Activated CD4-positive, alpha-beta T cell treated with anti-CD3 and anti-CD28 coated beads, Interleukin-2, Interleukin-4, amounts not matched to agents 100 ng/mL and 50 ng/mL, durations not matched to agents 16 hours and 8 hours (primary cell): ENCODE results near the gene ZFP57.
A peak's percentile ranks its signal among the peaks of the same experiment; 100 is the strongest.

Experiments used
- DNase-seq: peaks from one replicate; pipeline ENCODE4 v3.0.0-alpha.2; 2020; ENCODE audit warnings: low spot score

The ZFP57 gene

GRCh38 chr6:29680904-29681303, at the start of gene ZFP57:
ZFP57 (minus strand) TSS chr6:29681152; CDS start chr6:29677003, 4,149 bp downstream.
- no peak for DNase-seq

GRCh38 chr6:29730575-29731126, 49.7 kb upstream of the ZFP57 start:
- no peak for DNase-seq

GRCh38 chr6:29729774-29730328, 48.9 kb upstream of the ZFP57 start:
- DNase-seq: no peak

DNA sequence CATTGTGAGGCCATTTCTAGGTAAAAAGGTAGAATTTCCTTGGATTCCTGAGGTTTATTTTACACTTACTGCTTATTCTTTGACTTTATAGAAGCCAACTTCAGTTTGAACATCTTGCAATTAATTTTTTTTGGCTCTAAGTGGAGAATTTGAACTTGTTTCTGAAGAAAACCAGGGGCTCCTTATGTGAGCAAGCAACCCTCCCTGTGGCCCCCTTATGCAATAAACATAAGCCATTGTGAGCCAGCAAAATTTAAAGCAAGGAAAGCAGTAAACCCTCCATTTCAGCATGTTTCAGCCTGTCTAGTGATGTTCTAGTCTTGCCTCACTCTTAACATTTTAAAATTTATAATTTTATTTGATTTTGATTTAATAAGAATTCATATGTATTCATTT, 47.9 kb upstream of the ZFP57 start:
- no peak for DNase-seq

GRCh38 chr6:29728173-29728874, 47.4 kb upstream of the ZFP57 start:
- no peak for DNase-seq

- DNase-seq: no peak
Observed at GRCh38 chr6:29727637-29728036, 46.7 kb upstream of the ZFP57 start.

DNA sequence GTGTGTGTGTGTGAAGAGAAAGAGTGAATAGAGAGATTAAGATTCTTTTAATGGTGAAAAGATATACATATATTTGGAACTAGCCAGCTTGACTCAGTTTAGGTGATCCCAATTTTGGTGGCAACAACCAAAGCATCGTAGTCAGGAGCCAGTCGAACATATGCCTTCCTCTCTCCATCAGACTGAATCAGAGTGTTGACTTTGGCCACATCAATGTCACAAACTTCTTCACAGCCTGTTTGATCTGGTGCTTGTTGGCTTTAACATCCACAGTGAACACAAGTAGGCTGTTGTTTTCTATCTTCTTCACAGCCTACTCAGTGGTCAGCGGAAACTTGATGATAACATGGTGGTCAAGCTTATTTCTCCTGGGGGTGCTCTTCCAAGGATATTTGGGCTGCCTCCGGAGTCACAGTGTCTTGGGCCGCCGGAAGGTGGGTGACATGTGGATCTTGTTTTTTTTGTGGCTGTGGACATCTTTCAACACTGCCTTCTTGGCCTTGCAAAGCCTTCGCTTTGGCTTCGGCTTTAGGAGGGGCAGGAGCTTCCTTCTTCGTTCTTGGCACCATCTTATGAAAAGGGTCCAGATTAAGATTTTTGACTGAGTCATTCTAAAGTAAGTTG, 45.7 kb upstream of the ZFP57 start:
- no peak for DNase-seq

GRCh38 chr6:29726001-29726400, 45.0 kb upstream of the ZFP57 start:
- no peak for DNase-seq

- DNase-seq: no peak
Observed at GRCh38 chr6:29724937-29725869, 44.3 kb upstream of the ZFP57 start.

GRCh38 chr6:29723666-29724588, 43.0 kb upstream of the ZFP57 start:
- DNase-seq: peak; percentile 66

DNA sequence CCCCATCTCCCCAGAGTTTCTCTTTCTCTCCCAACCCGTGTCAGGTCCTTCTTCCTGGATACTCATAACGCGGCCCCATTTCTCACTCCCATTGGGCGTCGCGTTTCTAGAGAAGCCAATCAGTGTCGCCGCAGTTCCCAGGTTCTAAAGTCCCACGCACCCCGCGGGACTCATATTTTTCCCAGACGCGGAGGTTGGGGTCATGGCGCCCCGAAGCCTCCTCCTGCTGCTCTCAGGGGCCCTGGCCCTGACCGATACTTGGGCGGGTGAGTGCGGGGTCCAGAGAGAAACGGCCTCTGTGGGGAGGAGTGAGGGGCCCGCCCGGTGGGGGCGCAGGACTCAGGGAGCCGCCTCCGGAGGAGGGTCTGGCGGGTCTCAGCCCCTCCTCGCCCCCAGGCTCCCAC, 42.3 kb upstream of the ZFP57 start, which contains the start of gene HLA-F:
HLA-F (plus strand) TSS at position 173 of the 404 bp plus-strand sequence; CDS start at position 203, 30 bp downstream.
- DNase-seq: peak; percentile 82

DNA sequence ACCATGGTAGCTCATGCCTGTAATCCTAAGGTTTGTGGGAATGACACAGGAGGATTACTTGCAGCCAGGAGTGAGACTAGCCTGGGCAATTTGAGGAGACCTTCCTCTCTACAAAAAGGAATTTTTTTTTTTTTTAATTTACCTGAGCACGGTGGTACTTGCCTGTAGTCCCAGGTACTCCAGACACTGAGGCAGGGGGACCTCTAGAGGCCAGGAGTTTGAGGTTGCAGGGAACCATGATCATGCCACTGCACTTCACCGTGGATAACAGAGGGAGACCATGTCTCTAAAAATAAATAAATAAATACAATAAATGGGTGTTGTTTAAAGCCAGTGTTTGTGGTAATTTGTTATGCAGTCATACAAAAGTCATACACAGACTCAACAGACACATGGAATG, 39.9 kb upstream of the ZFP57 start:
- no peak for DNase-seq

DNA sequence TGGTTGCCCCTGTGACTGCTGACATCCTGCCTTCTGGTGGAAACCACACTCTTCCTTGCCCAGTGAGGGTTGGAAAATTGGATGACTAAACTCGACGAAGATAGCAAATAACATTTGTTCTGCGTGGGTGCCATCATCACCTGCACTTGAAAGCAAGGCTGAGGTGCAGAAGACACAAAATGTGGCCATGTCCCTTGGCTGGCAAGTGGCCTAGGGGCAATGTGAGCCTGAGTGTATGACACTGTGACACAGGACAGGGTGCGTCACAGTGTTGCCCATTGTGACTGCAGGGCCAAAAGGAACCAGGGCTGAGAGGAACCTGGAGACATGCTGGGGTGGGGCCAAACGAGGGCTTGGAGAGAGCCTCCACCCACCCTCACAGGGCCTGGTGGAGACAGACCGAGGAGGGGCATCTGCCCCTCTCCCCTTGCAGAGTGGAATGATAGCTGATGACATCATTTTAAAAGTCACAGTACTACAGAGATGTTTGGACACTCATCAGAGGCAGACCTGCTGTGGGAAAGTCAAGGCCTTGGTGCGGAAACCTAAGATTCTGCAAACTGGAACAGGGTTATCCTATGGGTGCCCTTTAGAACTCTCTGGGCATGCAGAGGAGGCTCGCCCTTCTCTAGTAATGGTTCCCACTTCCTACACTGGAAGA, 29.5 kb upstream of the ZFP57 start:
- peak; percentile 11 for DNase-seq

GRCh38 chr6:29709188-29709587, 28.2 kb upstream of the ZFP57 start:
- no peak for DNase-seq

DNA sequence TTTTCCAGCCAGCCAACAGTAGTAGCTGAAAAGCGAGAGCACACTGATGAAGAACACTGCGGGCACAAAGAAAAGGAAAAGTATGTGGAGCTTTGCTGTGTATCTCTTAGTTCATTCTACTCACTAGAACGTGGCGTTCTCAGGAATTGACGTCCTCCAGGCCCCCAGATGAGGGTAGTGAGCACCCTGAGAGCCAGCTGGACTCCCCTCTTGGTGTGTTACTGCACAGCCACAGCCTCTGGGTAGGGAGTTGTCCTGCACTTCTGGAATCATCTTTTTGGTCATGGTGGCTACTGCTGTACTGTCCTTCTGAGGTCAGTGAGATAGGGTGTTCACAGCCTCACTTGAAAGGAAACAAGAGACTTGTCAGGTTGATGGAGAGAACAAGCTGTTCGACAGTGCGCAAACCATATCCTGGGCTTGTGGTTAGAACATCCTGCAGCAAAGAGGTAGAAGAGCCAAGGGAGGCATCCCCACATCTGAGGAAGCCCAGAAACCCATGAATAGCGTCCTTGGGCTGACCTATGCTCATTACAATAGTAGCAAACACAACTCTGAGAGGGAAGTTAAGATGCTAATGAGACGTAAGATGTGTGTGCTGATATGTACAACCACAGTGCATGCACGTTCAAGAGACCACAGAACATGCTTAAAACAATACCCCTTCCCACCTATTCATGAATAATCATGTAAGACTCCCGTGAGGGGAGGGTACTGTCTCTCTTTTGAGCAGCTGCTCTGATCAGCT, 27.7 kb upstream of the ZFP57 start:
- DNase-seq: peak; percentile 70

DNA sequence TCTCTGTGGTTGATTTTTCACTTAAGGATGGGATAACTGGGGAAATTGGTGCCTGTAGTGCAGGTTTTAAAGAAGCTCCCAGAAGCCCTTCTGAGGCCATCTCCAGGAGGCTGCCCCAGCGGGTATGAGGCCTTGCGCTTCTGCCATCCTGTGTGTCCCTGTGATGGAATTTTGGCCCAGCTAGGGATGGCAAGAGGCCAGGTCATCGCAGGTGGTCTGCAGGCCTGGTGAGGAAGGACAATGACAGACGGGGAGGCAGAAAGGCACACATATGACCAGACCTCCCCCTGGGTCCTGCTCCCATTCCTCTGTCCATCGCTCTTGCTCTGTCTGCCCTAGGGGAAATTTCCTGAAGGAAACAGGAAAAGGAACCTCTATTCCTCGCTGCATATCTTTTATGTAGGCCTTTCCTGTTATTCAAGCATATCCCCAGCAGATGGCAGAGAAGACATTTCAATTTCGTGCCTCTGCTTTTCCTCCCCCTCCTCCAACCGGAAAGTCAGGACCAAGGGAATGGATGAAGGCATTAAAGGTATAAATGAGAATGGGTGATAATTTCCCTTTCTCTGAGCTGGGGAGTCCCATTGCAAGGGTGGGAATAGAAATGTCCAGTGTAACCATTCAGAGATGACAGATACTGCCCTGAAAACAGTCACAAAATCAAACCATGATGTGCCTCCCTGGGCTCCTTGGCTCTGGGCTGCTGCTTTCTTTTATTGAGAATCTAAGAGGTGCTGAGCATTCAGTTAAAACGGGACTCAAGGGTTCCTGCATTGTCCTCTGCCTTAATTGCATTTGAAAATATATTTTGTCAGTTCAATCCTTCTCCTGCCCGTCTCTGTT, 24.7 kb upstream of the ZFP57 start:
- peak; percentile 26 for DNase-seq

DNA sequence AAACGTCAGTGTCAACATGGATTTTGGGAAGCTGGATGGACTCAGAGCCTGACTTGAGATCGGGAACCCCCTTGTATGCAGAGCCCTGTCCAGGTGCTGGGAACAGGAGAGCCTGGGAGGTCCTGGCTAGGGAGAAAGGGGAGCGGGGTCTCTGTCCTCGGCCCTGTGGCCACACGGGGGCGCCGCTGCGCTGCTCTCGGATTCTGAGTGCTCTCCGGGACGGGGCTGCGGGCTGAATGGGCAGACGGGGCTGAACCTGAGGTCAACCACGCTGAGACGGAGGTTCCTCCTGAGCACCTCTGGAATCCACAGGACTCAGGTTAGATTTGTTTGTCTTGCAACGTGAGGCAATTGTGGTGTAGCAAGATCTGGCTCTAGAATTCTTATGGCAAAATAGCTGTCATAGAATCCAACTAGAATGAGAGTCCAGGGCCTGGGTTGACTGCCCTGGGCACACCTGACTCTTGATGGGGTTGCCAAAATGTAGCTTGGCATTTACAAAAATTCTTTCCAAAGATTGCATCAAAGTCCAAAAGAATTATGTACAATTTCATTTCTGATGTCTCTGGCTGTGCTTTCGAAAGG, 21.7 kb upstream of the ZFP57 start:
- peak; percentile 64 for DNase-seq
